HT1080 (cell line): ENCODE measurements around the gene HES3. TPM values are rescaled to one million over a fixed set of nuclear protein-coding genes. Genes with fewer than 3 reads are reported as not detected.
A peak's percentile ranks its signal among the peaks of the same experiment; 100 is the strongest.
"Not testable (repeated sequence)": the region's sequence is repeated elsewhere in the genome, so short reads cannot be mapped to it uniquely, and the experiment has no call there.

Experiments used
- DNase-seq: peaks from one replicate; pipeline ENCODE4 v3.0.0-alpha.2; 2015; ENCODE audit warnings: low read depth
- total RNA-seq: library from RNA; depleted of rRNA; stranded (reverse); fragments of >200 nt; shearing (Covaris generic); gene quantifications from 2 replicates; pipeline ENCODE4 v1.2.3, GENCODE V29; 2014

The HES3 gene
- total RNA-seq, 1 experiment from 2014 or later = not detected

DNA sequence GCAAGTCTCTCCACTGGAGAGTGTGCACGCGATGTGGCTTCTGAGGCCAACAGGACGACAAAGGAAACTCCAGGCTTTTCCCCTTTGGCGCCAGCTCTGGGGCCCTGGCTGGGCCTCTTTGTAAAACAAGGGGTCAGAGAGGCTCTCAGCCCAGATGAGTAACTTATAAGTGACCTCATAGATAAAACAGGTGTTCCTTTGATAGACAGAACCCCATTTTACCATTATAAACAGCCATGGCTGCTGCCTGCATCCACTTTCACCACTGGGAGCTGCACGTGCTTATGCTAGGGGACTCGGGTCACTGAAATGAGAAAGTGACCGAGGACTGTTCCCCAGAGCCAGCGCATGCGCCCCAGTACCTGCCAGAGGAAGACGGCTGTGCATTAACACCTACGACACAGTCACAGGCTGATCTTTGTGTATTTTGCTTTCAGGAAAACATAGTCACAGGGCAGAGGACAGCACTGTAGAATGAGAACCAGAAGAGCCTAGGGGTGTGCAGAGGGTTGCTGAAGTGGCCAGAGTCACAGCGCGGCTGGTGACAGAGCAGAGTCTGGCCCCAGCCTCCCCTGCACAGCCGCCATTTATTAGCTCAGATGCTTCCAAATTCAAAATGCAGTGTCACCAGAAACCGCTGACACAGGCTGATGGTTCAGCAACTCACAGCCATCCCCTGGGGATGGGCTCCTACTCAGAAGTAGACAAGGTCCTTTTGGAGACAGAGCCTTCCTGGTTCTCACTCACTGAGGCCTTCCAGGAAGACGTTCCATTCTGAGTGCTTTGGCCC, 25.4 kb upstream of the HES3 start:
- DNase-seq = no peak

DNA sequence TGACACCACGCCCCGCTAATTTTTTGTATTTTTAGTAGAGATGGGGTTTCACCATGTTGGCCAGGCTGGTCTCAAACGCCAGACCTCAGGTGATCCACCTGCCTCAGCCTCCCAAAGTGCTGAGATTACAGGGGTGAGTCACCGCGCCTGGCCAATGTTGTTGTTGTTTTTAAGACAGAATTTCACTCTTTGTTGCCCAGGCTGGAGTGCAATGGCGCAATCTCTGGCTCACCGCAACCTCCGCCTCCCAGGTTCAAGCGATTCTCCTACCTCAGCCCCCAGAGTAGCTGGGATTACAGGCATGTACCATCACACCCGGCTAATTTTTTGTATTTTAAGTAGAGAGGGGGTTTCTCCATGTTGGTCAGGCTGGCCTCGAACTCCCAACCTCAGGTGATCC, 24.3 kb upstream of the HES3 start:
- DNase-seq = not testable (repeated sequence)

DNA sequence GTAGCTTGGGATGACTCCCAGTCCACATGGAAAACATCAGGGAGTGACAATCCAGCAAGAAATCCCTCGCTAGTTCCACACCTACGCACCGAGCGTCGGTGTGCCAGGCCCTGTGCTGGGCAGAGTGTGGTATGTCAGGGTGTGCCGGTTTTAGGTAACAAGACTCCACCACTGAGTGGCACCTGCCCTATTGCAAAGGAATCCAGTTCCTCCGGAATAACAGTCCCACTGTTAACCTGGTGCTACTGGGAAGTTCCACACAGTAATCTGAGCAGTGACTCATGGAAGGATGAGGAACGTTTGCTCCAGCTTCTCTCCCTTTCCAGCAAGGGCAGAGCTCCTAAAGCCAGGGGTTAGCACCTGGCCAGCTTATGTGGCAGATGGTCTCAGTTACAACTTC, 23.7 kb upstream of the HES3 start:
- no peak for DNase-seq

DNA sequence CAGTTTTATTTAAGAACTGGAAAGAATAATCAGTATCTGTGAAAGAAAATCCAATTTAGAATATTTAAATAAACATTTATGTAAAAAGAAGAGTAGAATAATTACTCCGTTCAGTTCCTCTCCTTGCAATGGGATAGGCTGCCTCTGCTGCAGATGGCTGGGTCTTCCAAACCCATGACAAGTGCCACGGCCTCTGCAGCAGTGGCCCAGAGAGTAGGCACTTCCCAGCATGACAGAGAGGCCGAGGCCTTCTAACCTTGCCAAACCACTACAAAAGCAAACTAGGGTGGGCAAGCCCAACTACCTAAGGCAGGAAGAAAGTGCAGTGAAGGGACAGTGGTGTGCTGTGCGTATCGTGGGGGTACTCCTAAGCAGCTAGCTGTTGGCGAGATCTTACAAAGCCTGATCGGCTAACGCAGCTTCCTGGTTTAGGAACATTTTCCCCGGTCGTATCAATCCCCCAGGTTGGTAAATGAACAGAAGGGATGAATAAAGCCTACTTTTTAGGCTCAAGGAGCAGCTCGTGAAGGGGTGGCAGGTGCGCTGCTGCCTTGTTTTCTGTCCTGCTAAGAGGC, 22.7 kb upstream of the HES3 start:
- no peak for DNase-seq

DNA sequence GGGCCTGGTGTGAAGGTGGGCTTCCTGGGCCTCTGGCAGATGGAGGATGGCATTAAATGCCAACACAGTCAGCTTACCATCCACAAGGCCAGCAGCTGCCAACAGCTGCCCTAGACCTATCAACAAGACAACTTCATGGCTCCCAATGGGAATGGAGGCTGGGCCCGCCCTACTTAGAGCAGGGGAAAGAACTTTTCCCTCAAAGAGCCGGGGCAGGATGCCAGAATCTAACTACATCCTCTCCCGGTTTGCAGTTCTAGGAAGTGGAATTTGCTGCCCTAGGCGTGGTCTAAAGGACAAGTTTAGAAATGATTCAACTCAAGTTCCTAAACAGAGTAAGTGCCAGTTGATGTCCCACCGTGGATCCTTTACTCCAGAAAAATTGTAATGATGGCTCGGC, 21.3 kb upstream of the HES3 start:
- no peak for DNase-seq

DNA sequence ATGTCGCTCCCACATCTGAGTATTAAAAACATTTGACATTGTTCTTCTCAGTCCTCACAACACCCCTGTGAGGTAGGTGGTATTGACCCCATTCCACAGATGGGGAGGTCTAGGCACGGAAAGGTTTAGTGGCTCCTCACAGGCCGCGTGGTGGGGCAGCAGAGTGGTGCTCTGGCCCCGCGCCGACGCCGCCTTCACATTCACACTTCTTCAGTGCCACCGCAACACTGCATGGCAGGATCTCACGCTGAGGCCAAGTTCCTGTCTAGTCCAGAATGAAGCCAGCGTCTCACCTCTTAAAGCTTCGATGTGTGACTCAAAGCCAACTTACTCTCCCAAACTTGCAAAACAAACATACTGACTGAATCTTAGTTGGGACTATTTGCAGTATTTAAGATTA, 20.4 kb upstream of the HES3 start:
- no peak for DNase-seq

DNA sequence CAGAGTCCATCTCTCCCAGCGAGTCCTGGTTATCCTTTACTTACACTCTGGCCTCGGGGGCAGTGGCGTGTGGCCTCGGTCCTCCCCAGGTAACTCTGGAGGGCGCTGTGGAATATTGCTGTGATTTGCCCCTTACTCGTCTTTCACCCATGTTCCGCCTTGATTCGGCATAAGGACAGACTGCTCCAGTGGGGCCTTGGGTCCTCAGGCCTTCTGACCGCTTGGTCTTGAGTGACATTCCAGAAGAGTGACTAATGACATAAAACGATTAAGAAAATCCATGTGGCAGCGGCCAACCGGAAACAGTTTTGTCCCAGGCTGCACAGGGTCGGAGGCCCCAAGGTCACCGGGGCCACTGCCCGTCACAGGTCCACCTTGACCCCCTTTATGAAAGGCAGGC, 19.3 kb upstream of the HES3 start:
- no peak for DNase-seq

DNA sequence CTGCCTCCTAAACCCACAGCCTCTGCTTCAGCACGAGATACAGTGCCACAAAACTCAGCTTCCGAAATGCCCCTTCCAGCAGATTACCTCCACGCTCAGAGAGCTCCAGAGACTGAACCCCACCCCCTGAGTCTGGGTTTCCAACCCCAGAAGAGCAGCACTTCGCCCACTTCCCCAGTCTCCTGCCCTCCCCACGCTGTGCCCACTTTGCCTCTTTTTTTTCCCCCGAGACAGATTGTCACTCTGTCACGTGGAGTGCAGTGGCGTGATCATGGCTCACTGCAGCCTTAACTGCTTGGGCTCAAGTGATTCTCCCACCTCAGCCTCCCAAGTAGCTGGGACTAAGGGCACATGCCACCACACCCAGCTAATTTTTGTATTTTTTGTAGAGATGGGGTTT, 18.3 kb upstream of the HES3 start:
- DNase-seq = no peak

DNA sequence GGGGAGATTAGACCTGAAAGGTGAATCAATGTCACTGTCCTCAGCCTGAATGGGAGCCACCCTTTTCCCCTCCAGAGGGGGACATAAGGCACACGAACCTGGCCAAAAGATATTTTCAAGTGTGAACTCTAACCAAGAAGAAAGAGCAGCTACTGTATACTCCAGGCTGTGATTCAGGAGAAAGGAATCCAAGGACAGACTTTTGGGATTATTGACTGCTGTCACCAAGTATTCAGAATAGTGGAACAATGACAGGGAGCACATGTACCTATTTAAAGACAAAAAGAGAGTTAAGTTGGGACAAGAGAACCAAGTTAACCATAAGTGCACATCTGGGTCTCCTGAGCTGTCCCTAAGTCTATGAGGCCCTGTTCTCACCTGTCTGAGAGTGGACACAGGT, 10.6 kb upstream of the HES3 start:
- no peak for DNase-seq

DNA sequence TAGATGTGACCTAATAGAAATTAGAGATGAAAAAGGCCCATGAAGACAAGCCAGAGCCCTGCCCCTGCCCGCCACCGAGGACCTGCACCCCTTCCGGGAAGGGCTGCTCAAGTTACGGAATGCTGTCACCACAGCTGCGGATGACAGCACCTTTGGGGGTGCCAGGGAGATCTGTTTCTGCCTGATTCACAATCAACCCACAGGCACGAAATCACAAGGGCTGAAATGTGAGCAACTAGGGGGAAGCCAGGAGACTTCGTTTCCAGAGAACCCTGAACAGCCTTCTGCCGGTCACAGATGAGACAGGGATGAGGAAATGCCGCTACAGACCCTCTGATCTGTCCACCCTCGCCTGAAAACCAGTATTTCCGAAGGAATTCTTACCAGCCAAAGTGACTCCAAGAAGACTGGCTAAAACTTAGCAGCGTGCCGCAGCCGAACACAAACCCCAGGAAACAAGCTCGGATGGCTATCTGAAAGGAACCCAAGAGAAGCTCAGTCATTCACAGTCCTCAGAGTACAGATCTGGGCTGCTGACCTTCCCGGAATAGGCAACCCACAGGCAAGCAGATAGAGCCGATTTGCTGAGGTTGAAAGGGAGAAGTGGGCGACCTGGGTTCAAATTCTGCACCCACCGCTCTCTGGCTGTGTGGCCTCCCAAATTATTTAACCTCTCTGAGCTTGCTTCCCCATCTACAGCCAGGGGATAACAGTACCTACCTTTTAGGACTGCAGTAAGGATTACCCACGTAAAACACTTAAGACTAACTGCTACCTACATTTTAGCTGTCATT, 9.3 kb upstream of the HES3 start:
- peak; percentile 25 for DNase-seq

DNA sequence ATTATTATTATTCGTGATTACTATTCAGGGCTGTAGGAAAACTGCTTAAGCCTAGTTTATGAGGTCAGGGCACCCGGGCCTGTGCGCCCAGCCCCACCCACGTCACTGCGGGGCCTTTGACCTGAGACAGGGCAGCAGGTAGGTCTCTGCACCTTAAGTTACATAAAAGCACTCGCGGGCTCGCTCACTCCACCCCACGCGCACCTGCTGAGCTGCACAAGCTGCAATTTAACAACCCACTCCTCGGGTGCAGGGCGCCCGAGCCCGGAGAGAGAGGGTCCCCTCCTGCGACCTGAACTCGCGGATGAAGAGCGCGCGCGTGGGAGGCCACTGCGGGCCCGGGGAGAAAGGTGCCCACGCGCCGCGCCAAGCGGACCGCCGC, 8.7 kb upstream of the HES3 start:
- no peak for DNase-seq

DNA sequence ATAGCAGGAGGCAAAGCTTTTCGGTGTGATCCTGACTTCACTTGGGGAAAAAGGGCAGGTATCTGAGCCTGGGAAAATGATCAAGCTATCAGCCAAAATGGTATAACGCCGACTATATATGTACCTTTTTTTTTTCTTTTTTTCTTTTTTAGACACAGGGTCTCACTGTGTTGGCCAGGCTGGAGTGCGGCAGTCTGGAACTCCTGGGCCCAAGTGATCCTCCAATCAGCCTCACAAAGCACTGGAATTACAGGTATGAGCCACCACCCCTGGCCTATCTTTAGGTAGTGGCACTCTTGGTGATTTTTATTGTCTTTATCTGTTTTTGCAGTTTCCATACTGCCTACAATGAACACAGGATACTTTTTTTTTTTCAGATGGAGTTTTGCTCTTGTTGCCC, 6.9 kb upstream of the HES3 start:
- DNase-seq = no peak

DNA sequence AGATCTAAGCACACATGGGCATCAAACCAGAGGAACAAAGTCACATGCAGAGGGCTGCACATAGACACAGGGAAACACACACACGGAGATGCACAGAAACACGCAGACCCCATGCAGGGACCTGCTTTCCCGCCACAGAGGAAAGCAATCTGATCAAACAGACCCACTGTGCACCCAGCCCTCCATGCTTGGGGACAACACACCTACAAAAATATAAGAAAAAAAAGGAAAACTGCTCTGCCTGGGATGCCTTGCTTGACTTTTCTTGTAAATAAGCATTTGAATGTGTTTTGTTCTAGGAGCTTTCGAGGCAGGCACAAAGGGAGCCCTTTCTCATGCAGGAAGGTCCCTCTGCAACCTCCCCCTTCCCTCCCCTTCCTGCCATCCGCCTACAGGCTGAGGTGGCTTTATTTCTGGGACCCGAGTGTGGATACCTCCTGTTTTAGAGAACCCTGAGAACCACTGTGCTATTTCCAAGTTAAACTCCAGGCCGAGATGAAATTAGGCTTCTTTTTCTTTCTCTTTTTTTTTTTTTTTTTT, 4.7 kb upstream of the HES3 start:
- DNase-seq = no peak

DNA sequence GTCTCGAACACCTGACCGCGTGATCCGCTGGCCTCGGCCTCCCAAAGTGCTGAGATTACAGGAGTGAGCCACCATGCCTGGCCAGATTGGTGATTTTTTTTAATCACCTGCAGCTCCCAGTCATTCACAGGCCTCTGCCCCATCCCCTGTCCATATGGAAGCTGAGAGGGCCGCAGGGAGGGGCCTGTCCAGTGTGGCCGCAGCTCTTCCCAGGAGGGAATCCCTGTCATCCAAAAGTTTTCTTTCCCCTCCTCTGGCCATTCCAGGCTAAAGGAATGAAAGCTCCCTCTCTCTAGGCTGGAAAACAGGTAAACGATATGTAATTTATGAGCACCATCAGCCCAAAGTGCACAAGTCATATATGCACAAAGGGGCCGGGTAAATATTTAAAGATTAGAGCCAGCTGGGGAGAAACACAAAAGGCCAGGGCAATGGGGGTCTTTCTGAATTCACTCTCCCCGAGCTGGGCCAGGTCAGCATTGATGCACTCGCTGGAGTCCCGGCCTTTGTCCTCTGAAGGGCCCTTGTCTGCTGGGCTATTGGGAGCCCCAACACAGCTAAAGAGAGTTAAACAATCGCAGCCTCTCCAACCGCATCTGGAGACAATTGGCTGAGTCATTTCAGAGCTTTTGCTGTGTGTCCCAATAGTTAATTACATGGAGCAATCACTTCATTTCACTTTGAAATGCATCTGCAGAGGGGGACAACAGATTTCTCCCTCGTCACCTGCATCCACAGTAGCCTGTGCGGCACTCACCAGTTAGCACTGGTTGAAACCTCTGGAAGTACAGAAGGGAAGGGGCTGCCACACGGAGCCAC, 3.8 kb upstream of the HES3 start:
- DNase-seq = no peak

DNA sequence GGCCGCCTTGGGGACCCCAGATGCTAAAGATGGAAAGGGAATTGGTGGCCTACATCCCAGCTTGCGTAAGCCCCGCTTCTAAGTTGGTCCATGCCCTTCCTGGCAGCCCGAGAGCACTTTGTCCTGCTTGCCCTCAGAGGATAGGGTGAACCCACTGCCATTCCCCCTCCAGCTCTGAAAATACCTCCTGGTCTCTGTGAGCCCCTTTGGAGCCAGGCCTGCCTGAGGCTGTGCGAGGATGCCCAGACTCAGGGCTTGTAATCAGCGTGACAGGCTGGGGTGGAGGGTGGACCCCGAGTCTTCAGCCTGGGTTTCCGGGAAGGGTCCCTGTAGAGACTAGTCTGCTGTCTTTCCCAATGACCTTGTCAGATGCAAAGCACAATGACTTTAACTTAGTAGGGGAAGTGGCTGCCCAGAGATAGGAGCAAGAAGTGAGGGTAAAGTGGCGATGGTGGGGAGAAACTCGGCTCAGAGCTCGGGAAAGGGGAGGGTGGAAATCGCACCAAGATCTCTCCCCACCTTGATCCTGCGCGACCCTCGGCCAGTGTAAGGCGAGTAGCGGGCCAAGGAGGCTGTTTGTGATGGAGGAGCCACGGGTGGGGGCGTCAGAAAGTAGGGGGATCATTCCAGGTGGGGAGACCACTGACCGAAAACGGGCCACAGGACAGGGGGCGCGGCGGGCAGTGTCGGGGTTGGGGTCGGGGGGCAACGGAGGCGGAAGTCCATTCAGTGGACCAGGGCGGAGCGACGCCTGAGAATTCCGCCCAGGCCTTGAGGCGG, 2.7 kb upstream of the HES3 start:
- no peak for DNase-seq

DNA sequence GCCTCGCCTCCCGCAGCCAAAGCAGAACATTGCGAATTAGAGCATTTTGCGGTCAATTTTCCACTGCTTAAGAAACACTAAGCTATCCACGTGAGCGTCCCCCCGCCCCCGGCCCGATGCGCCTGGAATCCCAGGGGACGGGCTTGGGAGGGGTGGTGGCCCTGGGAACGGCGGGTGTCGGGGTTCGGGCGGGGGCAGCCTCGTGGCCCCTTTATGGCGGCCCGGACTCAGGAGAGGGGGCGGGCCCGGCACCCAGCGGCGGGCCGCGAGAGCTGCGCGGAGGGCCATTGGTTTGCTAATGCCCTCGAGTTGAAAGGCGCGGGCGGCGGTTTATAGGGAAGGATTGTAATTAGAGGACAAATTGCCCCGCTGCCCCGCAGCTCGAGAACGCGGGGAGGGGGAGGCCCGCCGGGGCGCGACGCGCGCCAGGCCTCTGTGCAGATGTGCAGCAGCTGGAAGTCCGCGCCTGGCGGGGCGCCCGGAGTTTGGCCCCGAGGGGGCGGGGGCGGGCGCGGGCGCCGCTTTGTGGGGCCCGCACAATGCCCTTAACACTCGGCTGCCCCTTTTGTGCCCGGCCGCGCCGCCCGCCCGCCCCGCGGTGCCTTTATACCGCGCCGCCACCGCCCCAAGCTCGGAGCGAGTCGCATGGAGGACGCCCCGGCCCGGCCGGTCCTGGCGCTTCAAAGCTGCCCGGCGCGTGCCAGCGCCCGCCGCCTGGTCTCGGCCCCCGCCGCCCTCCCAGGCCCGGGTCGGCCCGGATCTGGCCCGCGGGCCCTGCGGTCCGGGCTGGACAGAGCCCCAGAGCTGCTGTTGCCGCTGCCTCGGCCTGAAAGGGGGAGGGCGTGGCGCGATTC, 1.9 kb upstream of the HES3 start:
- no peak for DNase-seq

DNA sequence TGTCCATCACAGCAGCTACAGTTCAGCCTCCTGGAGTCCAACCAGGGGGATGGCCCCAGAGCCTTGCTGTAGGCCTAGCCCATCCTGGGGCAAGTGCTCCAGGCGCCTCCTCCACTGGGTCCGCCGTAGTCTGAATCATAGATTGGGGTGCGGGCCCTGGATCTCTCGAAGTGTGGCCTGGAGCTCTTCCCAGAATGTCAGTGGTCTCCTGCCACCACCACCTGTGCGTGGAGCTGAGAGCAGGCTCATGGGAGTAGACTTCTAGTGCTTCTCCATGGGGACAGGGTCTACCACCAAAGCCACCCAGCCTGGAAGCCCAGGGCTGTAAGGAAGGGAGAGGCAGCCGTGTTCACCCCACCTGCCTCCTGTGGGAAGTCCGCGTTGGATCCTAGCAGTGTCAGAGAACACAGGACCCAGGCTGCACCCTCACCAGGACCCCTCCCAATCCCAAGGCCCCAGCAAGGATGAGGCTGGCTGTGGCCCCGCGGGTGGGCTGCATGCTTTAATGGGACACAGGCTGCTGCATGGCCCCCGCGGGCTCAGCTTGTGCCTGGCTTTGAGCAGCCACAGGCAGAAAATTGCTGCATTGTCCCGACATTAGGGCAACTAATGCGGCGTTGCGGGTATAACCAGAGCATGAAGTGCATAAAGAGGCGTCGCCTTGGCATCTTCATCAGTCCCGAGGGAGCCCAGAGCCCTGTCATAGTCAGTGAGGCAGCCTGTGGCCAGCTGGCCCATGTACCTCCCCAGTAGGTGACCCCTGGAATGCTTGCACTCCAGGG, 735 bp upstream of the HES3 start:
- no peak for DNase-seq

DNA sequence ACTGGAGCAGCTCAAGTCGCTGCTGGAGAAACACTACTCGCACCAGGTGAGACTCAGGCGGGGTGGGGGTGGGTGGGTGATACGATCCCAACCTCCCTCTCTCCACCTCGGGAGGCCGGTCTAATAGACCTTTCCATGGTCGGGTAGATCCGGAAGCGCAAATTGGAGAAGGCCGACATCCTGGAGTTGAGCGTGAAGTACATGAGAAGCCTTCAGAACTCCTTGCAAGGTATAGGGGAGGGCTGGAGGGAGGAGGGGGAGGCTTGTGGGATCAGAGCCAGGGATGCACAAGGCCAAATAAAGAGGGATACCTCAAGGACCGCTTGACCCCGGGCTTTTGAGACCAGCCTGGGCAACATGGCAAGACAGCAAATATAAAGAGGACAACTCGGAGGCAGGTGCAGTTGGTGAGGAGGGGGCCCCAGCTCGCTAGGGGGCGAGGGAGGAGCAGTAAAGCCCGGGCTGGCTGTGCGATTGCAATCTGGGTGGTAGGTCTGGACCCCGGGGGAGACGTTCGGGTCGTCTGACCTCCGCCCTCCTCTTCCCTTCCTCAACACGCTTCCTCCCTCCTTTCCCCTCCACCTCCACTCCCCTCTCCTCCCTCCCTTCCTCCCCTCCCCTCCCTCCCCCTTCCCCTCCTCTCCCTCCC, 546 bp downstream of the HES3 start:
- no peak for DNase-seq
